HuH-7 (cell line): ENCODE results near the gene CSTPP1.
"Not testable (repeated sequence)": the region's sequence is repeated elsewhere in the genome, so short reads cannot be mapped to it uniquely, and the experiment has no call there.

Experiments used
- DNase-seq: peaks from one replicate; pipeline ENCODE4 v3.0.0; 2011; ENCODE audit warnings: low spot score

The CSTPP1 gene

DNA sequence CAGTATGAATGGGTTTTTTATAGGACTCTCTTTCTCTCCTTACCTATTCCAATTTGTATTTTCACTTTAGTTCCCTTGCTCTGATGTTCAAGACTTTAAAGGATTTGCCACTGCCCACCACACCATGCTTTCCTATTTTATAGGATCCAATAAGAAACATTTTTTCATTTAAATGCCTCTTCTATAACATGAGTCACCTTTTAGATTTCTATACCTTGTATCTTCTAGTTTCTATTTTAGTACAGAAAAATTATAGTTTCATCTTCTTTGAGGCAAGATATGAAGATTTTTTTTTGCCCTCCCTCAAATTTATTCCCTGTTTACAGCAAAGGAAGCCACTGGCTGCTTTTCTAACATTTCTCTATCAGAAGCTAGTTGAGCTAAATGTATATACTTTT is 163.4 kb downstream of the CSTPP1 start:
- DNase-seq = no peak

DNA sequence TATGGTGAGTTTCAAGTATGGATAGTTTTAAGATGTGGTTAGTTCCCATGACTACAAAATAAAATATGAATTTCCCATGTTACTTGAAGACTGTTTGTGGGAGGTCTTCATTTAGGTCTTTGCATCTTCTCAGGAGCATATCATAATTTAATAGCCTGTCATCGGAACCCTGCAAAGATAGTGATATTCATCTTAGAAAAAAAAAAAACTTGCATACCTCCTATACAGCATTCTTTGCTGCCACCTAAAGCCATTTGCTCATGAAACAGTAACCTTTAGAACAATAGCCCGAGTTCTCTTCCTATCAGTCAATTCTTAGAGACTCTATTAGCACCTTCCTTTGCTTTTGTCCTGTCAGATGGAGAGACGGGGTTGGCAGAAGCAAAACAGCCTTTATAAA is 164.8 kb downstream of the CSTPP1 start:
- no peak for DNase-seq

DNA sequence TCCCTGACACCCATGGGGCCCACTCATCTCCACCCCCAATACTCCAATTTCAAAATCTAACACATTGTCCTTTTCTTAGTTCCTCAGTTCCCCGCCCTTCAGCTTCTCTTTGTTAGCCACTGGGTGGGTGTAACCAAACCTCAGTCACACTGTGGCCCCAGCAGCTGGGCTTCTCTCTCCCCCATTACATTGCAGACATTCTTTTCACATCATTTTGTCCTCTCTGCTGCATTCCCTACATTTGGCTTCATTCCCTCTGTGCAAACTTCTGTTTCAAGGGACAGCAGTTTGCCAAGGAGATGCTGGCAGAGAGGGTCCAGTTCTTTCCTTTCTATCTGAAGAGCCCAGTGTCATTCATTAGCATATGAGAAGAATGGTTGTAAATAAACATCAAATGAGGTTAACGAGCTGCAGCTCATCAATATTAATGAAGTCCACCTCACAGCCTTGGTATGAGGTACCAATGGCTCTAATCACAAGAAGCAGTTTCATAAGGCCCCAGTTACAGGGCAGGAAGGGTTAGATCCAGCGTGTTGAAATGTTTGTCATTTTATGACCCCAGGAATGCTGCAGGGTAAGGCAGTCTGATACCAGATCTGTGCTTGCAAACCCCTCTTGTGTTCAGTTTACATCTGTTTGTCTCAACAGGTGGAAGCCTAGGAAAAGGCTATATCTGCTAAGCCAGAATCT is 167.8 kb downstream of the CSTPP1 start:
- peak; percentile 28 for DNase-seq

DNA sequence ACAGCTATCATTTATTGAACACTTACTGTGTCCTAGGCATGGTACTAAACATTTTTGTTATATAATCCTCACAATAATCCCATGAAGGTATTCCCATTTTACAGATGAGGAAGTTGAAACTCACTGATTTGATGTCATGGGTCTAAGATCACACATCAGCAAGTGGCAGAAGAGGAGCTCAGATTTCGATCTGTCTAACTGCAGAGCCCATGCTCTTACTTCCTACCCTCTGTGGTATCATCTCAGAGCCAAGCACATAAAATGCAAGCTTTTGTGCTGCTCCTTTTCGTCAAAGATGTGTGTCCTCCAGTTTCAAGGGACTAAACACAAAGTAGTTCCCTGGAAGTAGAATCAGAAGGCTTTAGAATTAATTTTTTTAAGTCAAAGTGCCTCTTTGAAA is 169.0 kb downstream of the CSTPP1 start:
- DNase-seq = no peak

DNA sequence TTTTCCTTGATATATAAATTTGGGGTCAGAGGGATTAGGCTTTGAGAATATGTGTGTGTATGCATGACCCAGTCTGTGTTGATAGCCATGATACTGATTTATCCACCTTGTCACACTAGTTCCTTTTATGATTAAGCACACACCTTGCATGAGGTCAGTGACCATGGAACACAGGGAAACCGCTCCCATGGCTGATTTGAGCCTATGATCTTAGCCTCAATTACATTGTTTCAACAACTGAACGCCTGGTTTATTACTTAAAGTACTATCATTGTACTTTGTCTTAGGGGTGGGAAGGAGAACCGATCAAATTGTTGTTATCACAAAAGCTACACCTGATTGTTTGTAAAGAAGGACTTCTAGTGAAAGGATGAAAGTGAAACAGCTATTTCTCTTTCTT is 169.4 kb downstream of the CSTPP1 start:
- DNase-seq = no peak

DNA sequence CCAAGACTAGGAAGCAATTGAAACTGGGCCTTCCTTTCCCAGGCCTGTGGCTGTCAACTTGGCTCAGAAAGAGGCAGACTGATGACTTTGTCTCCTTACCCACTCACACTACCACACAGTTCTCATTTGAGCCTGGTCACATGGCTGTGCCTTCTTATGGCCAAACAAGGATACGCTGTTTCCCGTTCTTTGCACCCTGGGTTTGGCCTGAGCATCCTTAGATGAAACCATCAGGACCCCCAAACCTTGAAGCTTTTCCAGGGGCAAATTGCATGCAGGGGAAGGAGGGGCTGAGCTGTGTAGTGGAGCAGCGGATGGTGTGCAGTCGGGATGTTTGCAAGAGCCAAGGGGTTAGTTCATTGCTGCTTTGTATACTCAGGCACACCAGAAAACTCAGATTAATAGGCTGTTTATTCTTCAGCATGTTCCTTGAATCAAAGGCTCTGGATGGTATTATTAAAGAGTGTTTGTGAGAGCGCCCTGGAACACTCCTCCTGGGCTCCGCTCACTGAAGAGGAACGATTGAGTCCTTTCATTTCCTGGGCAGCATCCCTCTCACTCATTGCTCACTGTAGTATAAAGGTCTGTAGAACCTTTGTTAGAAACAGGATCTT is 170.3 kb downstream of the CSTPP1 start:
- DNase-seq = no peak

DNA sequence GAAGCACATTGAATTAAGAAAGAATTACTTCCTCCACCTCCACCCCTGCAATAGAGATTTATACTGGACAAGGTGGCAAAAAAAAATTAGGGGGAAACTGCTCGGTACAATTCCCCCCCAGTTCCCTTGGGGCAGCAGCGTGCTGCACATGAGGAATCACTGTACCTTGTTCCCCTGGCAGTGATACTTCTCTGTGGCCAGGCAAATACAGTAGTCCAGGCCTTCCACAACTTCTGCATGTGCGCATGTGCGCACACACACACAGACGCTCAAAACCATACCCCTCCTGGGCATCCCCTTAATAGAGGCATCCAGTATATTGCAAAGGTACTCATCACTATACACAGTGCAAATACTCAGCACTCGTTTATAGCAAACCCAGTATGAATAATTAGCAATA is 171.2 kb downstream of the CSTPP1 start:
- DNase-seq = no peak

DNA sequence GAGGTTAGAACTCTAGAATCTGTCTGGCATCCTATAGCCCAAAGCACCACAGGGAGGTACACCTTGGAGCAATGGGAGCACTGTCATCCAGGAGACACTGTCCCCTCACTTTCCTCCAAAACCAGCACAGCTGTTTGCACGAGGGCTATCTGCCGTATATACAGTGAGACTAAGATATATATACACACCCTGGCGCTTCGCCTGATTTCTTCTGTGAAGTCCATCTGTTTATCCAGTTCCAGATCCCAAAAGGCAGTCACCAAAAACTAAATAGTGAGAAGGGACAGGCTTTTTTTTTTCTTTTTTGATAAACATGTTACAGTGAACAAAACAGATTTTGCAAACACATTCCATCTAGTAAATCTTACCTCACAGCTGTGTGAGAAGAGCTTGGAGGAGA is 171.7 kb downstream of the CSTPP1 start:
- no peak for DNase-seq

DNA sequence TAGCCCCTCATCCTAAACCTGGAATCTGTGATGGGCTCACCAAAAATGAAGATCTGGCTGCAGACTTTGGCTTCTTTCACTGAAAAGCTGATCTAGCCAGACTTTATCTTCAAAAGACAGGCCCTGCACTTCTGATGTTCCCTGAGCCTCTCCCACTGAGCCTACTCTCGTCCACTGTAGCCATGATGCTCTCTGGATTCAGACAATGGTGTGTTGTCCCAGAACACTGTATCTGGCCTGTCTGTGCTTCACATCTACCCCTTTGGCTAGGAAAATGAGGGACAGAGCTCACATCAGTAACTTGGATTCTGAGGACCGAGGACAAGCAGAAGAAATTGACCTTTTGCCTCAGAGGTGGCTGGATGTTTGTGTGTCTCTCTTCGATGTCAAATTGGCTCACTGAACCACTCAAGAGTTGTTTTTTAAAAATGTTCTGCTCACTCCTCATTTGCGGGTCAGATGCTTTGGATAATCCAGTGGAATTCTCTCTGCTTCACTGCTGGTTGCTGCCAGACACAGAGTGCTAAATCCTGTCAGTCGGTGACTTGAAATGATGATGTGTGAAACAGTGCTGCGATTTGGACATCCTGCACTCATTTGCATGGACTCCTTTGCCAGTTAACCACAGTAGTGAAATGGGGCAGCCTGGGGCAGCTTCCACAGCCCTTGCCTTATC is 172.6 kb downstream of the CSTPP1 start:
- DNase-seq = no peak

DNA sequence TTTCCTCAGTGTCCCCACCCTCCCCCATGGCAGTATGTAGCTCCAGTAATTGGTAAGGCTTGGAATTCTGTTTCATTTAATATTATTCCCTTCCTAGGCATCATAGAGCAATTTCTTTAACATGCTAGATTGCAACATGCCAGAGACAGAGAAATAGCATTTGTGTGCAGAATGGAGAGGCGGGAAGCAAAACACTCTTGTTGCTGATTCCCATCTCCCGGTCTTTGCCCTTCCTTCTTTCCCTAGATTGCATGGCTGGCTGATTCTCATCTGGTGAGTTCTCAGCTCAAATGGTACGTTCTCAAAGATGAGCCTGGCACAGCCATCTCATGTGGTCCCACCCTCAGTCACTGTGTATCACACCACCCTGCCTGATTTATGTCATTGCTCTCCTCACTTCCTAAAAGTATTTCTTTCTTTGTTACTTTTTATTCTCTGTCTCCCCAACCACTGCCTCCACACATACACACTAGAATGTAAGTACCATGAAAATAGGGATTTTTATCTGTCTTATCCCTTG is 173.2 kb downstream of the CSTPP1 start:
- DNase-seq = no peak

DNA sequence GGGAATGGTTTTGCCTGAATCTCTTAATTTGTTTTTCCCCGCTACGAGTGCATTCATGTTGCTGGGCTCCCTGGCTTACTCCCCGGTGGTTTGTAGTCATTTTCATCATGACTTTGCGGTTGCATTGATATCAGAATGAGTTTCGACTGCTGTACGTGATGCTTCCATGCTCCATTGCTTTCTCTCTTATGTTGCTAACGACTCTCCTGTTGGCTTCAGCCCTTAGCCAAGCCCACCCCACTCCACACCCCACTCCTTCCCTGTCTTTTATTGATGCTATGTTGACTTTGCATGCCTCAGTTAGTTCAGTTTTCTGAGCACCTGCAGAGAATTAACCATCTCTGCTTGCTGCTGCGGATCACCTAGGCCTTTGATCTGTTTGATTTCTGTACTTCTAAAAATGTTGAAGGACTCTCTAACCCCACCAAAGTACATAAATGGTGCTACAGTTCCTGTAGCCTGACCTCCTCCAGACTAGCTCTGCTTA is 174.8 kb downstream of the CSTPP1 start:
- no peak for DNase-seq

DNA sequence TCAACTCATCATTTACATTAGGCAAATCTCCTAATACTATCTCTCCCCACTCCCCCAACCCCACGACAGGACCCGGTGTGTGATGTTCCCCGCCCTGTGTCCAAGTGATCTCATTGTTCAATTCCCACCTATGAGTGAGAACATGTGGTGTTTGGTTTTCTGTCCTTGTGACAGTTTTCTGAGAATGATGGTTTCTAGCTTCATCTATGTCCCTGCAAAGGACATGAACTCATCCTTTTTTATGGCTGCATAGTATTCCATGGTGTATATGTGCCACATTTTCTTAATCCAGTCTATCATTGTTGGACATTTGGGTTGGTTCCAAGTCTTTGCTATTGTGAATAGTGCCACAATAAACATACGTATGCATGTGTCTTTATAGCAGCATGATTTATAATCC is 176.4 kb downstream of the CSTPP1 start:
- DNase-seq = not testable (repeated sequence)

DNA sequence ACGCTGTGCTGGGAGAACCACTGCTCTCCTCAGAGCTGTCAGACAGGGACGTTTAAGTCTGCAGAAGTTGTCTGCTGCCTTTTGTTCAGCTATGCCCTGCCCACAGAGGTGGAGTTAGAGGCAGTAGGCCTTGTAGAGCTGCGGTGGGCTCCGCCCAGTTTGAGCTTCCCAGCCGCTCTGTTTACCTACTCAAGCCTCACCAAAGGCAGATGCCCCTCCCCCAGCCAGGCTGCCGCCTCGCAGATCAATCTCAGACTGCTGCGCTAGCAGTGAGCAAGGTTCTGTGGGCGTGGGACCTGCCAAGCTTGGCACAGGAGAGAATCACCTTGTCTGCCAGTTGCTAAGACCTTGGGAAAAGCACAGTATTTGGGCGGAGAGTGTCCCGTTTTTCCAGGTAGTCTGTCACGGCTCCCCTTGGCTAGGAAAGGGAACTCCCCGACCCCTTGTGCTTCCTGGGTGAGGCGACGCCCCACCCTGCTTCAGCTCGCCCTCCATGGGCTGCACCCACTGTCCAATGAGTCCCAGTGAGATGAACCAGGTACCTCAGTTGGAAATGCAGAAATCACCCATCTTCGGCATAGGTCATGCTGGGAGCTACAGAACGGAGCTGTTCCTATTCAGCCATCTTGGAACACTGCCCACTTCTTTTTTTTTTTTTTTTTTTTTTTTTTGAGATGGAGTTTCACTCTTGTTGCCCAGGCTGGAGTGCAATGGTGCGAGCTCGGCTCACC is 182.6 kb downstream of the CSTPP1 start:
- DNase-seq = not testable (repeated sequence)

DNA sequence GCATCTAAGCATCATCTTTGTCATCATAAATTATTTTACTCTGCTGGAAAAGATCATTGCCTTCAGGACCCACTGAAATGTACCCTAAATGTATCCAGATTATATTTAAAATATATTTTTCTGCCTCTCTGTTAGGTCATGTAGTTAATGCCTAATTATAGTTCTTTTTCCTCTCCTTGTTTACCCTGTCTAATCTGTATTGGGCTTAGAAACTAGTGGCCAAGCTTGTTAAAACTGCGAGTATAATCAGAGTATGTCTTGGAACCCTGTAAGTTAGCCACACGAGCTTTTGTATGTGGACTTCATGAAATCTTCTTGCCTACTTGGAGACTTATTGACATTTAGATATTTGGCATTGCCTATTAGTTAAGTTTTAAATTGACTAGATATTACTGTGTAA is 184.5 kb downstream of the CSTPP1 start:
- DNase-seq = no peak

DNA sequence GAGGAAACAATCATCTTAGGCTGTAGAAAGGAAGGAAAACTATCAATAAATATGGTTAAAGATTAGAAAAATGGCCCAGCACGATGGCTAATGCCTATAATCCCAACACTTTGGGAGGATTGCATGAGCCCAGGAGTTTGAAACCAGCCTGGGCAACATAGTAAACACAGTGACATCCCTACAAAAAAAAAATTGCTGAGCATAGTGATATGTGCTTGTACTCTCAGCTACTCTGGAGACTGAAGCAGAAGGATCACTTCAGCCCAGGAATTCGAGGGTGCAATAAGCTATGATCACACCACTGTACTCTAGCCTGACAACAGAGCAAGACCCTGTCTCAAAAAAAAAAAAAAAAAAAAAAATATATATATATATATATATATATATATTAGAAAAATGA is 185.2 kb downstream of the CSTPP1 start:
- no peak for DNase-seq

DNA sequence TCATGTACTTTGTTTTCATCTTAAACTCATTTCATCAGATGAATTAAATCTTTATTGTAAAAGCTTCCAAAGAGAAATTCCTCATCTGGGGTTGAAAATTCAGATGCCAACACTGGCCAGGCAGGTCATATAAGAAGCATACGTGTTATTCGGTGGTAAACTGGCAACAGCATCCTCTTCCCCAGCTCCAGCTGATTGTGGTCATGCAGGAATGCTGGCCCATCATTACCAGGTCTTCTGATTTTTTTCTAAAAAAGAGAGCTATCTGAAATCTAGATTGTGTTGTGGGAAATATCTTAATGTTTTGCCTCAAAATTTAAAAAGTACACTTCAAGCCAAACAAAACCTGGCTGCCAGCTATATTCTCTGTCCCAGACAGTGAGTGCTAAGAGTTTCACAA is 186.5 kb downstream of the CSTPP1 start:
- no peak for DNase-seq

DNA sequence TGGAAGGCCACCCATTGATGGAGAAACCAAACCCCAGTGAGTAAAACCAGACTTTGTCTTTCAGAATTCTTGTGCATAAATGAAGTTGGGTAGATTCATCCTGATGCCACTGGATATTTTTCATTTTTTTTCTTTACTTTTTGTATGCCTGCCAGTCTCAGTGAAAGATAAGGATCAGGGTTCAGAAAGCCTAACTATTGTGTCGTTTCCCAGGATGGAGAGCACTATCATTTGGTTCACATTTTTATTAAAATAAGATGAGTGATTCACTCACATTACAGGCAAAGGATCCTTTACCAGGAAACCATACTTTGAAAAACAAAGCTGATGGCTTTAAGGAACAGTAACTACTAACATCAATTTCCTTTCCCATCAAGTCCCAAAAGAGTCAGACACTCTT is 188.1 kb downstream of the CSTPP1 start:
- no peak for DNase-seq

DNA sequence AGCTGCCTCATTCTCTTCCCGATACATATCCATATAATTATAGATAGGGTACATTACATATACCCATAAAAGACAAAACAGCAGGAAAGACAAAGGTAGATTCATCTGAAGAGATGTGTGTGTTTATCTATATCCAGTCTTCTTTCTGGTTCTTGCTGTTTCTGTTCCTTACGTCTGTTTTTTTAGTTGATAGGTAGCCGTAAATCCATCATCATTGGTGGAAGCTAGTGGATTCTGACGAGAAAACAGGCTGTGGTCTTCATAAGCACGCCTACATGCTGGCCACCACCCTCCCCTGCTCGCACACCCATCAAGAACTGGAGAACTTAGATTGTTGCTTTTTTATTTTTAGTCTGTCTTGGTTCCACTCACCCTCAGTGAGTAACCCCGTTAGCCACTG is 188.5 kb downstream of the CSTPP1 start:
- no peak for DNase-seq

DNA sequence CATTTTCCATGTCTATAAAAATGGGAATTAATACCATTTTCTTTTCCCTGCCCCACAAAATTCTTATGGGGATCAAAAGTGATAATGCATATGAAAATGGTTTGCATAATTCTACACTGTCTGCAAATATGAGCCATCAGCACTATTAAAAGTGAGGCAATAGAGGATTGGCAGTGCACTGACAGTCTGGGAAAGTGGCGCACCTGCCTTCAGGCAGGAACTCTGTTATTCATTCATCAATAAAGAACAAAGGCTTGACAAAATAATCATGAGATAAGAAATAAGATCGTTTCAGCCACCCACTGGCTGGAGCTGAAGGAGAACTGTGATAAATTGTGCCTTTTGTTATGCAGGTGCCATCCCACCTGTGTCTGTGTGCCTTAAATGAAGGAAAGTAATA is 190.7 kb downstream of the CSTPP1 start:
- DNase-seq = no peak

DNA sequence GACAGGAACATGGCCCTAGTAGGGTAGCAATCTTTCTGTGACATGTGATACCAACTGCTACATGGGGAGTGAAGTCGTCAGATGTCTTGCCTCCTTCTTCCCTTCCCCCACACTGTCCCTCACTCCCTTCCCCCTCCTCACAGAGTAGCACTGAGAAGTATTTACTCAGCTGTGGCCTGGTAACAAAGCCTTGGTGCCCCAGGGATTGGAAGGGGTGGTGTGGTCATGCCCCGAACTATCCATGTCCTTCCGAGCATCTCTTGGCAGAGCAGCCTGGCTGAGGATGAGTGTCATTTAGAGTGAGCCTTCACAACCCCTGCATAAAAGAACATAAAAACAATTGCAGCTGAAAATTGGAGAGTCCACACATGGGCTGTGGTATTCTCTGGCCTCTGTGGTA is 194.0 kb downstream of the CSTPP1 start:
- no peak for DNase-seq

DNA sequence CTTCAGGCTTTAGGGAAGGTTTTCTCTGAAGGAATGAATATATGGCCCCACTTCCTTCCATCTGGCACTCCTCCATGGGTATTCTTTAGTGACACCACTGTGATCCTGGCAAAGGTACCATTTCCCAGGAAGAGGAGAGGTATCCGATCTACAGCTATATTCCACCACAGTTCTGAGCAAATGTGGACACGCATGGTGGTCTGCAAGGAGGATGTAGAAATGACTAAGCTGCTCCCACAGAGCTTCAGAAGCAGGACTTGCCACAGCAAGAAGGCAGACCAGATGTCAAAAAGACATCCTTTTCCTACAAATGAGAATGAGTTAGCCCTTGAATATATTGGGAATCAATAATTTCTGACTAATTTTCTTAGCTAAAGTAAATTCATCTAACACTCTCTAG is 194.6 kb downstream of the CSTPP1 start:
- DNase-seq = no peak

DNA sequence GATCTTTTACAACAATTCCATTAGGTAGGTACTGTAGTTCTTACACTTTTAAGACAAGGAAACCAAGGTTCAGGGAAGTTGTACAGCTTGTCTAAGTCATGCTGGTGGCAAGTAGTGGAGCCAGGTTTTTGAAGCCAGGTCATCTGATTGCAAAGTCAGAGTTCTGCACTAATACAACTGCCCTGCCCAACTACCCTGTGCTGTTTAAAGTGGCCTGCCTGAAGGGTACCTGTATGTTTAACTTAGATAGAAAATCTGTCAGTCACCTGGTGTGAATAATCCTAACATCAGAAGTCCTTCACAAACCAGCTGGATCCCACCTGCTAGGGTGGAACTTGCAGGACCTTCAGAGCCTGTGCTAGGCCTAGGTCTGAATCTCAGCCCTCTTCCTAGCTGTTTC is 195.9 kb downstream of the CSTPP1 start:
- no peak for DNase-seq

DNA sequence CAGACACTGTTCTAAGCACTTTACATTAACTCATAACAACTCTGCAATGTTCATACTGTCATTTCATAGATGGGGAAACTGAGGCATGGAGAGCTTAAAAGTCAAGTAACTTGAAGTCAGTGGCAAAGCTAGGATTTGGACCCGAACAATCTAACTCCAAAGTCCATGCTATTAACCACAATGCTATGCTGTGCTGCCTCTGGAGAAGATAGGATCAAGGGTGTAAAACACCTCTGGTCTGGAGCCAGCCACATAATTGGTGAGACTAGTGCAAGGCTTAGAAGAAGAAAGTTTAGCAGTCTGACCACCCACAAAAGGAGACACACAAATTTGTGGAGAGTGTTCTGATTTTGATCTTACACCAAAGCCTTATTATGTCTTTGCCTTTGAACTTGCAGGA is 196.4 kb downstream of the CSTPP1 start:
- no peak for DNase-seq
